PC-9 (cell line): ENCODE data around the gene WNT9B. TPM values are rescaled to one million over a fixed set of nuclear protein-coding genes. Genes with fewer than 3 reads are reported as not detected.

Experiments used
- BruUV-seq: library from RNA; stranded (reverse); fragments of 400-500 nt; replicated peaks from 2 replicates; lab custom pipeline; 2021; lab: Mats Ljungman, UMichigan
- CTCF ChIA-PET: fragments of 300-600 bp; sonication (Branson Sonifier 250); formaldehyde crosslinking; loops from one replicate; lab custom pipeline; 2022; ENCODE audit warnings: antibody characterized with exemption; lab: Charles Lee
- POLR2A ChIA-PET: fragments of 300-600 bp; sonication (Branson Sonifier 250); formaldehyde crosslinking; loops from one replicate; lab custom pipeline; 2022; ENCODE audit warnings: antibody characterized with exemption; ENCODE audit not compliant: unreplicated experiment; lab: Charles Lee
- DNase-seq, 2 experiments: peaks; one replicate each; pipeline versions ENCODE4 v3.0.0 to v3.0.0-alpha.2; 2015 to 2022; ENCODE audit warnings: mixed read lengths in 1 of 2
- H2AFZ ChIP-seq: fragments of 200-600 bp; sonication (generic); 2 replicates; pipeline ENCODE4 v1.8.1; 2017; ENCODE audit warnings: antibody characterized with exemption
- H3F3A ChIP-seq: fragments of 200-600 bp; sonication (generic); 2 replicates; pipeline ENCODE4 v1.8.1; 2017; ENCODE audit warnings: antibody characterized with exemption, mild to moderate bottlenecking, low read depth; ENCODE audit not compliant: insufficient read depth
- H3K27ac ChIP-seq: fragments of 200-600 bp; sonication (generic); 2 replicates; pipeline ENCODE4 v1.6.1; 2016; ENCODE audit warnings: mixed run types
- H3K27me3 ChIP-seq: fragments of 200-600 bp; sonication (generic); 2 replicates; pipeline ENCODE4 v1.6.1; 2016; ENCODE audit warnings: low read depth, mixed run types; ENCODE audit not compliant: insufficient read depth
- H3K36me3 ChIP-seq: fragments of 200-600 bp; sonication (generic); 2 replicates; pipeline ENCODE4 v1.6.1; 2016; ENCODE audit warnings: low read depth, mixed run types
- H3K4me1 ChIP-seq: fragments of 200-600 bp; sonication (generic); replicated peaks from 2 replicates; pipeline ENCODE4 v1.6.1; 2016; ENCODE audit warnings: mixed run types; ENCODE audit not compliant: insufficient read depth
- H3K4me2 ChIP-seq: fragments of 200-600 bp; sonication (generic); 2 replicates; pipeline ENCODE4 v1.6.1; 2017; ENCODE audit warnings: mixed run types
- H3K4me3 ChIP-seq: fragments of 200-600 bp; sonication (generic); 2 replicates; pipeline ENCODE4 v1.6.1; 2016; ENCODE audit warnings: mixed run types
- H3K79me2 ChIP-seq: fragments of 200-600 bp; sonication (generic); 2 replicates; pipeline ENCODE4 v1.6.1; 2017; ENCODE audit warnings: low read depth, mixed run types
- H3K9me2 ChIP-seq: fragments of 200-600 bp; sonication (generic); 2 replicates; pipeline ENCODE4 v1.8.1; 2017; ENCODE audit warnings: mild to moderate bottlenecking; ENCODE audit not compliant: insufficient read depth
- H3K9me3 ChIP-seq: fragments of 200-600 bp; sonication (generic); 2 replicates; pipeline ENCODE4 v1.8.1; 2016; ENCODE audit warnings: low read depth; ENCODE audit not compliant: insufficient read depth
- H4K20me1 ChIP-seq: fragments of 200-600 bp; sonication (generic); 2 replicates; pipeline ENCODE4 v1.8.1; 2017; ENCODE audit not compliant: insufficient read depth
- CTCF ChIP-seq: fragments of 200-600 bp; sonication (generic); conservative IDR thresholded peaks from 2 replicates; pipeline ENCODE4 v1.6.1; 2017; ENCODE audit warnings: mixed run types, antibody characterized with exemption, mild to moderate bottlenecking, moderate library complexity
- EZH2 ChIP-seq: fragments of 200-600 bp; sonication (generic); IDR thresholded peaks from 2 replicates; pipeline ENCODE4 v1.8.0; 2017; ENCODE audit warnings: antibody characterized with exemption, low read depth
- intact Hi-C: fragments of 100-400 bp; cut with micrococcal nuclease; formaldehyde crosslinking; loops from one replicate; pipeline ENCODE4 v1.10.0; 2022; ENCODE audit not compliant: unreplicated experiment
- total RNA-seq: library from RNA; stranded (reverse); gene quantifications from 2 replicates; pipeline ENCODE4 v1.2.3, GENCODE V29; 2021

The WNT9B gene
- total RNA-seq, 1 experiment from 2014 or later: not detected

GRCh38 chr17:46889992-46890564 is 38.7 kb downstream of the WNT9B start:
- ChIA-PET CTCF (no interaction called here), POLR2A (no interaction called here)

GRCh38 chr17:46890638-46891037 is 39.3 kb downstream of the WNT9B start:
- POLR2A ChIA-PET: no interaction called here
- Histone ChIP-seq H3K4me2 (no peak overlapping the region), H3K4me3 (no peak overlapping the region), H2AFZ (no peak overlapping the region), H3K79me2 (no peaks in the 10 kb centered on the region), H3K27ac (no peak overlapping the region), H3K27me3 (peaks cover 99% of the 10 kb centered on the region), H3K4me1 (no peaks in the 10 kb centered on the region), H4K20me1 (no peaks in the 10 kb centered on the region), H3K9me3 (no peaks in the 10 kb centered on the region), H3K36me3 (no peaks in the 10 kb centered on the region), H3K9me2 (no peaks in the 10 kb centered on the region), H3F3A (no peaks in the 10 kb centered on the region)
- intact Hi-C loops: no loop called here
- CTCF ChIA-PET: no interaction called here
- BruUV-seq: no TSS peak
- DNase-seq: no peak
- TF ChIP-seq CTCF (no peak), EZH2 (no peak)

More at GRCh38 chr17:46889992-46890564, 38.7 kb downstream of the WNT9B start:
- H3F3A ChIP-seq: no peaks in the 10 kb centered on the region
- DNase-seq: no peak
- H3K27ac ChIP-seq: no peak overlapping the region
- H3K4me3 ChIP-seq: no peak overlapping the region
- H4K20me1 ChIP-seq: no peaks in the 10 kb centered on the region
- intact Hi-C loops: no loop called here
- no peaks in the 10 kb centered on the region for H3K36me3 ChIP-seq
- no TSS peak for BruUV-seq
- H3K79me2 ChIP-seq: no peaks in the 10 kb centered on the region
- H3K4me2 ChIP-seq: no peak overlapping the region
- H3K4me1 ChIP-seq: no peaks in the 10 kb centered on the region
- no peaks in the 10 kb centered on the region for H3K9me2 ChIP-seq
- H3K27me3 ChIP-seq: peaks cover 98% of the 10 kb centered on the region
- H2AFZ ChIP-seq: no peak overlapping the region
- no peak for TF ChIP-seq CTCF
- TF ChIP-seq EZH2: no peak
- no peaks in the 10 kb centered on the region for H3K9me3 ChIP-seq

DNA sequence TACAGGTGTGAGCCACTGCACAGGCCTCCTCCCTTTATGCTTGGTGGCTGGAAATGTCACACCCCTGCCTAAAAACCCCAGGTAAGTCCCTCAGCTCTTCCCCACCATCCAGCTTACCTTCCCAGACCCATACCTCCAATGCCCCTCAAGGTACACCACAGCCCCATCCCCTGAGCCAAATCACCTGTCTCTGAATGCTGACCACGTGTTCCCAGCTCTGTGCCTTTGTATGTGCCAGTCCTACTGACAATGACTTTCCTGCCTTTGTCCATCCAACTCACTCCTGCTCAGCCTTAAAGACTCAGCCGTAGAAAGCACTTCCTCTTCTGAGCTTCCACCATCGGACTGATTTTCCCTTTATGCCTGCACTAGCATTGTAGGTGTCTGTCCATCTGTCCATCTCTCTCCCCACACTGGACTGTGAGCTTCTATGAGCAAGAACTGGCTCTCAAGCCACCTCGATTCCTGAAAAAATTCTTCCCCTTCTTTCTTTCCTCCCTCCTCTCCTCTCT is 40.9 kb downstream of the WNT9B start:
- H3K27me3 ChIP-seq: peaks cover 99% of the 10 kb centered on the region
- no TSS peak for BruUV-seq

More for the DNA sequence above, 40.9 kb downstream of the WNT9B start:
- Histone ChIP-seq H3K27ac (no peak overlapping the region), H4K20me1 (no peaks in the 10 kb centered on the region), H3K4me1 (no peaks in the 10 kb centered on the region), H3K36me3 (no peaks in the 10 kb centered on the region), H3F3A (no peaks in the 10 kb centered on the region), H3K9me3 (no peaks in the 10 kb centered on the region), H3K4me2 (no peak overlapping the region), H2AFZ (no peak overlapping the region), H3K9me2 (no peaks in the 10 kb centered on the region), H3K79me2 (no peaks in the 10 kb centered on the region), H3K4me3 (no peak overlapping the region)
- no peak for DNase-seq
- ChIA-PET CTCF (no interaction called here), POLR2A (no interaction called here)
- intact Hi-C loops: no loop called here
- TF ChIP-seq EZH2 (no peak), CTCF (no peak)
